ENCODE measurements around the gene SYNJ2BP. TPM values are rescaled to one million over a fixed set of nuclear protein-coding genes. Genes with fewer than 3 reads are reported as not detected.

SYNJ2BP gene
- total and polyA plus RNA-seq, 11 donors = 15.0 to 63.0 (median 54.7) TPM

DNA sequence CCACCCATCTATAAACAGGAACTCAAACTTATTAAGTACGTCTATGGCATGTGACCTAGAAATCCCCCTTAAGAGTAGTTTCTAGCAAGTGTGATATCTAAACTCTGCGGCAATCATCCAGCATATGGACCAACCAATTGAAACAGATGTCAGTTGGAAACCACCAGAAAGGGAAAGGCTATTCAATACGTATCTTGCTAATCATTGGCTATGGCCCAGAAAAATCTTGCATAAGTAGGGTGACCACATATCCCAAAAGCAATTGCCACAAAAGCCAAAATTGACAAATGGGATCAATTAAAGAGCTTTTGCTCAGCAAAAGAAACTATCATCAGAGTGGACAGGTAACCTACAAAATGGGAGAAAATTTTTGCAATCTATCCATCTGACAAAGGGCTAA, 24.2 kb downstream of the SYNJ2BP start:
- Histone ChIP-seq H3K4me1 (no peaks in the 10 kb centered on the region), H3K27ac (no peak overlapping the region), H3K4me3 (no peak overlapping the region), H3K27me3 (no peaks in the 10 kb centered on the region), H3K9me3 (peaks cover 0 to 7% (median 0%) of the 10 kb centered on the region in 12 donors), H3K36me3 (peaks cover 0 to 18% (median 10%) of the 10 kb centered on the region in 9 donors)
- DNase-seq = no peak
- 54 to 61% (median 60%) methylated on average over 3 of the region's 3 CpGs for WGBS, 4 donors
- ATAC-seq = no peak
- intact Hi-C loops (cut with DNase I) = no loop called here
- no peak for TF ChIP-seq POLR2A (IDR thresholded peaks at IDR 0.05)
- TF ChIP-seq, protein P1, sequence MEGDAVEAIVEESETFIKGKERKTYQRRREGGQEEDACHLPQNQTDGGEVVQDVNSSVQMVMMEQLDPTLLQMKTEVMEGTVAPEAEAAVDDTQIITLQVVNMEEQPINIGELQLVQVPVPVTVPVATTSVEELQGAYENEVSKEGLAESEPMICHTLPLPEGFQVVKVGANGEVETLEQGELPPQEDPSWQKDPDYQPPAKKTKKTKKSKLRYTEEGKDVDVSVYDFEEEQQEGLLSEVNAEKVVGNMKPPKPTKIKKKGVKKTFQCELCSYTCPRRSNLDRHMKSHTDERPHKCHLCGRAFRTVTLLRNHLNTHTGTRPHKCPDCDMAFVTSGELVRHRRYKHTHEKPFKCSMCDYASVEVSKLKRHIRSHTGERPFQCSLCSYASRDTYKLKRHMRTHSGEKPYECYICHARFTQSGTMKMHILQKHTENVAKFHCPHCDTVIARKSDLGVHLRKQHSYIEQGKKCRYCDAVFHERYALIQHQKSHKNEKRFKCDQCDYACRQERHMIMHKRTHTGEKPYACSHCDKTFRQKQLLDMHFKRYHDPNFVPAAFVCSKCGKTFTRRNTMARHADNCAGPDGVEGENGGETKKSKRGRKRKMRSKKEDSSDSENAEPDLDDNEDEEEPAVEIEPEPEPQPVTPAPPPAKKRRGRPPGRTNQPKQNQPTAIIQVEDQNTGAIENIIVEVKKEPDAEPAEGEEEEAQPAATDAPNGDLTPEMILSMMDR (IDR thresholded peaks at IDR 0.05) = no peak

DNA sequence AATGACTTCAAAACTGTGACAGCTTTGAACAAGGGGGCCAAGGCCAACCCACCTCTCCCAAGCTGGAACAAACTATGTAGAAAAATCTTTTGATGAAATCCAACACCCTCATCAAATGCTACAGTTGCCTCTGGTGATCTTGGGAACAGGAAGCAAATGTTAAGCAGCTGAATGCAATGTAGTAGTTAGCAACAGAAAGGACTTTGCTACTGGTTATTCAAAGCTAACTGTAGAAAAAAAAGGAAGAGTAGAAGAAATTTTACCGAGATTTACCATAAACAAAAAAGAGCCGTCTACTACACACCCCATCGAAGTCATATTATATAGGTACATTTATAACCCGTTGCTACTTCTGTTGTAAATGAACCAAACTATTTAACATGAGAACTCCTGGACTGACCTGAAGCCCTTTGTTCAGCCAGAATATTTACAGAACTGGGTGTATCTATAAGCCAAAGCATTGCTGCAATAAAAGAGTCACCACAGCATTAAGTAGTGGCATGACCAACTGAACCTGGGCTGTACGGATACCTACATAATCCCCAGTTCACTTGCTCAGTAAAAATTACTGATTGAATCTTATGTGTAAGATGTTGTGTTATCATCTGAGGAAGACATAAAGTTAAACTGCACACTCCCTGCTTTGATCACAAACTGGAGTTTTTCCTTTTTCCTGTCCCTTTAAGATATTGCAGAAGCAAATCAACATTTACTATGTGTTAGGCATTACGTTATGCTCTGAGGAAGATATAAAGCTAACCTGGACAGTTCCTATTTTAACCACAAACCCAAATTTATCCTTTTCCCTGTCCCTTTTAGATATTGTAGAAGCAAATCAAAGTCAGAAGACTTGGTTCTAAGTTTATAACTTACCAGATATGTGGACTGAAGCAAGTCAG, 25.1 kb downstream of the SYNJ2BP start:
- 93 to 95% (median 94%) methylated on average over 6 of the region's 6 CpGs for WGBS, 4 donors
- no peaks in the 10 kb centered on the region for H3K4me1 ChIP-seq
- intact Hi-C loops (cut with DNase I) = no loop called here
- DNase-seq (no peak), ATAC-seq (no peak)
- no peaks in the 10 kb centered on the region for H3K27me3 ChIP-seq
- peaks cover 0 to 23% (median 15%) of the 10 kb centered on the region in 9 donors for H3K36me3 ChIP-seq
- no peak overlapping the region for H3K4me3 ChIP-seq
- peaks cover 0 to 7% (median 0%) of the 10 kb centered on the region in 12 donors for H3K9me3 ChIP-seq
- TF ChIP-seq, protein P1 (IDR thresholded peaks at IDR 0.05) = no peak
- no peak for TF ChIP-seq POLR2A (IDR thresholded peaks at IDR 0.05)
- no peak overlapping the region for H3K27ac ChIP-seq

DNA sequence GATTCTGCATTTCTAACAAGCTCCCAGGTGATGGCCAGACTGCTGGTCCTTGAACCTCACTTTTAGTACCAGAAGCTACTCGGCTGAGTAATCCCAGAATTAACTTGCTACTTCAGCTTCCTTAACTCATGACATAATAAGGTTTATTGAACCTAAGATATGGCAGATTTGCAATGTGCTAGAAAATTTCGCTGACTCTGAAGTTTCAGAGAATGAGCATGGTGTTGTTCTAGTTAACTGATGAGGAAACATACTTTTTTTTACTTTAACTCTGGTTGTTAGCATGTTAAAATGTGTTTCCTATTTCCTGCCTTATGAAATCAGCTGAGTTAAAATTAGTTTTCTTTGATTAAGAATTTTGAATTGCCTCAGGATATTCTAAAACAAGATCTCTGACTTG, 34.4 kb downstream of the SYNJ2BP start:
- ATAC-seq = no peak
- no peak for TF ChIP-seq POLR2A (IDR thresholded peaks at IDR 0.05)
- TF ChIP-seq, protein P1 (IDR thresholded peaks at IDR 0.05) = no peak
- DNase-seq = no peak
- intact Hi-C loops (cut with DNase I) = no loop called here
- H3K4me1 ChIP-seq = peaks cover 0 to 7% (median 0%) of the 10 kb centered on the region in 12 donors
- H3K9me3 ChIP-seq = no peaks in the 10 kb centered on the region
- no peak overlapping the region for H3K4me3 ChIP-seq
- H3K36me3 ChIP-seq = peaks cover 0 to 86% (median 39%) of the 10 kb centered on the region in 9 donors
- 66 to 75% (median 73%) methylated on average over 2 of the region's 2 CpGs for WGBS, 4 donors
- no peak overlapping the region for H3K27ac ChIP-seq
- no peaks in the 10 kb centered on the region for H3K27me3 ChIP-seq

DNA sequence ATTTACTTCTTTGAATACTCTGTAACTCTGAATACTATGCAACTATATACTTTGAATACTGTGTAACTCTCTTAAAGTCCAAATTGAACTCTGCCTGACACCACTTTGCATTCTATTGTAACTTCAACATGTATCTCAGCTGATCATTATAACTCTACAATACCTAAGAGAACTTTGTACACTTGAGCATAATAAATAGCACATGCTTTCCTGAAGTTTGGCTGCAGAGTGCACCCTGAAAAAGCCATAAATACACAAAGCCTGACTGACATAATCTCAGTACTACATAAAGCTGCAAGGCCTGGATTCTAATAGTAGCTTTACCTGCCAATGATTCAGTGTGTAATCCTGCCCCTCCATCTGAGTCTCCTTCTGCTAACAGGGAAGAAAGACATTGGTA, 36.1 kb downstream of the SYNJ2BP start:
- H3K36me3 ChIP-seq = peaks cover 0 to 75% (median 29%) of the 10 kb centered on the region in 9 donors
- intact Hi-C loops (cut with DNase I) = no loop called here
- no peaks in the 10 kb centered on the region for H3K9me3 ChIP-seq
- H3K4me3 ChIP-seq = no peak overlapping the region
- no peak overlapping the region for H3K27ac ChIP-seq
- peaks cover 0 to 7% (median 0%) of the 10 kb centered on the region in 12 donors for H3K4me1 ChIP-seq
- no peaks in the 10 kb centered on the region for H3K27me3 ChIP-seq
- no peak for DNase-seq
- no peak for ATAC-seq
- TF ChIP-seq, protein P1 (IDR thresholded peaks at IDR 0.05) = no peak
- no peak for TF ChIP-seq POLR2A (IDR thresholded peaks at IDR 0.05)

All from heart left ventricle (tissue), 16 donors.